HG02970 (cell line): ENCODE measurements around the gene COG1.
A peak's percentile ranks its signal among the peaks of the same experiment; 100 is the strongest.

ENCODE experiments used
- ATAC-seq: cut with Tn5 transposase; IDR thresholded peaks from one replicate; pipeline ENCODE4 v1.9.1; 2021; ENCODE audit warnings: mild to moderate bottlenecking, moderate library complexity, moderate number of reproducible peaks; ENCODE audit not compliant: unreplicated experiment, low FRiP score

The COG1 gene

DNA sequence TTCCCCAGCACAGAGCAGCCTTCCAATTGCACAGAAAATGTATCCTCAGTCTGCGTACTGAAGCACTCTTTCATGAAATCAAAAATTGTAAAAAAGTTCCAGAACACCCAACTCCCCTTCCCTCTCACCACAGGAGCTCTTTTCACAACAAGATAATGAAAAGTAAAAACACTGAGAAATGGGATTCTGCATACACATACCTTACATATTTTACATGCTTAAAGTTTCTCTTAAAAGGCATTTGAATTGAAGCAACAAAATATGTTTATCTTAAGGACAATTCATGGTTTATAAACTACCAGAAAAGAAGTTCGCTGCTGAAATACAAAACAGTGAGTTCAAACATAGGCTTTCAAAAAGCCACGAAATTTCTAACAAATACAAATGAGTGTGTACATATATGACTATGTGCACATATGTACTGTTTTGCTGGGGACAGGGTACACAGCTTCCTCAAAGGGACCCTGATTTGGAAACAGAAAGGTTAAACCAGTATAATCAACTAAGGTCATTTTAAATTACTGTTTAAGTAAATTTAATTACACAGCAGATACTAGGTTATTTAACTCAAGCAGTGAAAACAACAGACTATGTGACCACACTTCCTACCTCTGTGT is 33.8 kb downstream of the COG1 start:
- no peak for ATAC-seq

DNA sequence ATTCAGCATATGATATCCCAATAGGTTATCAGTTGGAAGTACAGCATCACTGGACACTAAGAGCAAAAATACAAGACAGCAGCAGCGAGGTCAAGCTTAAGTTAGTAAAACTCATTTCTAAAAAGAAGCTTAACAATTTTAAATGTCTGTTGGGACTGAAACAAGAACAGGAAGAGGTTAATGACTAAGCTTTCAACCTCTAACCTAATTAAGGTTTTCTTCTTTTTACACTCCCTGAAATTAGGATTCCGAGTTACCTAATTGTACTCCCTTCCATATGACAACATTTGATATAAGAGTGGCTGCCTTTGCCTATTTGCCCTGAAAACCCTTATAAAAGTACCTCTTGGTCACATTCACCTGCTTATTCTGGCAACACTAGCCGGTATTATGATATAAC is 34.5 kb downstream of the COG1 start:
- ATAC-seq, result no peak

DNA sequence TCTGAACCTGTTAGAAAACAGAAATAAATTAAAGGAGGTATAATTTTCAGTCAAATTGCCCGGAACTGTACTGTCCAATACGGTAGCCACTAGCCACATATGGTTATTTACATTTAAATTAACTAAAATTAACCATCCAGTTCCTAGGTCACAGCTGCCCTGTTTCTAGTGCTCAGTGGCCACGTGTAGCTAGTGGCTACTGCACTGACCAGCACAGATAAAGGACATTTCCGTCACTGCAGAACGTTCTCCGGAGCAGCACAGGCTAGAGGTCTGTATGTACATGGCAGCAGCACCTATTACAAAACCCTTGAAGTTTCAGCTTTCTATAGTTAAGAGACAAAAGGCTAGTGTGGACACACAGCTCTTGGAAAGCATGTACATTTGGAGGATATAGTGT is 35.1 kb downstream of the COG1 start:
- no peak for ATAC-seq

DNA sequence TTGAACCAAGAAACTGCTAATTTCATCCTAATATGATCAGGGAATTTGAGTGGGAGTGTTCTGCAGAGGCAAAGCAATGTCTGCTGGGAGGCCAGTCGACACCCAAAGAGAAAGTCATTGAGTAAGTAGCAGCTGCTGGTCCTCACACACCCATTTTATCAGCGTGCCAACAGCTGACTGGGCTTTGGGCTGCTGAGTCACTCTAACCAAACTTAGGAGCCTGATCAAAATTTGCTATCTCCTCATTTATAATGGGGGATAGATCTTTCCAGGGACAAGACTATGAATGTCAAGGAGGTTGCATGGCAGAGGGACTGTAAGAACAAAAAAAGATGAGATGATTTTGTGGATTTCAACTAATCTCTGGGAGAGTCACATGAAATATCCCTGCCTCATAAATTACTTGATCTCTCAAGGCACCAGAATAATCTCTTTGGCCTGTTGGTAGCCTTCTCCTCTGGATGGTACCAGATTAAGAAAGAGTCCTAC is 35.9 kb downstream of the COG1 start:
- no peak for ATAC-seq

DNA sequence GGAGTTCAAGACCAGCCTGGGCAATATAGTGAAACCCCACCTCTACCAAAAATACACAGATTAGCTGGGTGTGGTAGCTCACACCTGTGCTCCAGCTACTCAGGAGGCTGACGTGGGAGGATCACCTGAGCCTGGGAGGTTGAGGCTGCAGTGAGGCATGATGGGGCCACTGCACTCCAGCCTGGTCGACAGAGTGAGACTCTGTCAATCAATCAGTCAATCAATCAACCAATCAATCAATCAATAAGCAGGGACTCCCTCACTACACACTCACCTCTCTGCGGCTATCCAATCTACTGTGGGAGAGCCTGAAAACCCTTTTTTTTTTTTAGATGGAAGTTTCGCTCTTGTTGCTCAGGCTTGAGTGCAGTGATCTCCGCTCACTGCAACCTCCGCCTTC is 37.2 kb downstream of the COG1 start:
- no peak for ATAC-seq

DNA sequence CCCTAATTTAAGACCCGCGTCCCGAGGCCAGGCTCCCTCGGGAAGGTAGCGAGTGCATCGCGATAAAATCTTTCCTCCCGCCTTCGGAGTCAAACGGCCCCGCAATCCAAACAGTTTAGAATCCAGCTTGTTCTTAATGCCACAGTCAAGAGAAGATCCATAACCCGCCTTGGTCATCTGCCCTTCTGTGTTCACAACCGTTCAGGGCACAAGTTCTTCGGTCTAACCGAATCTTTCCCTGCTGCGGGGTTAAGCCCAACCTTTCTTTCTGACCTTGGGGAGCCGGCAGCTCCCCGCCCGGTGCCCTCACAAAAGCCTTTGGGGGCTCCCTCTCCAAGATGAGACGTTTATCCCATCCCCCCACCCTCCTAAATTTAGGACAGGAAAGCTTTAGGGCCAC is 38.5 kb downstream of the COG1 start:
- ATAC-seq, result no peak

DNA sequence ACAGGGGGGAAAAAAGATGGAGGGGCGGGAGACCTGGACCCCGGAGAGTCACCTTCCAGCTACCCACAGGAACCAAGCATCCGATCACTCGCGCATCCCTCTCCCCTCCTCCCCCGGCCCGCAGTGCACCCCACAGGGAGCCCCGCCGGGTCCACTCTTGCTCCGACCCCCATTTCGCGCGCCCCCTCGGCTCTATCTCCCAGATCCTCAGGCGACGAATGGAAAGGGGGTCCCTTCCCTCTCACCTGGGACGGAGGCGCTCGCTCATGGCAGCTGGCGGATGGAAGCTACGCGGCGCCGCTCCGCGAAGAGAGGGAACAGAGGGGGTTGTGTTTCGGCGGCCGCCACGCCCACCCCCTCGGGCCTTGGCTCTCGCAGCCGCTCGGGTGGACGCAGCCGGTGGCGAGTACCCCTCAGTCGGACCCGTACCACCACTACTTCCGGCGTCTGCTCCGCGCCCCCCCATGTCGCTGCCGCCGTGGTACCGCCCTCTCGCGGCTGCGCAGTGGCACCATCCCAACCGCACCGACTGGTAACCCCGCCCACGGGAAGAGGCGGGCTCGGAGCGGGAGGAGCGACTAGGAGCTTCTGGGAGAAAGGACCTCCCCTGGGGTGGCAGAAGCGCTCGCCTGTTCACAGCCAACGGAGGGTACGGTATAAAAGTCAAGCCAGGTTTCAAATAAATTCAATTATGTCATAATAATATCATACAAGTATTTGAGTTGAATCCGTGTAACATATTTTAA is 39.2 kb downstream of the COG1 start:
- peak; percentile 88 for ATAC-seq

DNA sequence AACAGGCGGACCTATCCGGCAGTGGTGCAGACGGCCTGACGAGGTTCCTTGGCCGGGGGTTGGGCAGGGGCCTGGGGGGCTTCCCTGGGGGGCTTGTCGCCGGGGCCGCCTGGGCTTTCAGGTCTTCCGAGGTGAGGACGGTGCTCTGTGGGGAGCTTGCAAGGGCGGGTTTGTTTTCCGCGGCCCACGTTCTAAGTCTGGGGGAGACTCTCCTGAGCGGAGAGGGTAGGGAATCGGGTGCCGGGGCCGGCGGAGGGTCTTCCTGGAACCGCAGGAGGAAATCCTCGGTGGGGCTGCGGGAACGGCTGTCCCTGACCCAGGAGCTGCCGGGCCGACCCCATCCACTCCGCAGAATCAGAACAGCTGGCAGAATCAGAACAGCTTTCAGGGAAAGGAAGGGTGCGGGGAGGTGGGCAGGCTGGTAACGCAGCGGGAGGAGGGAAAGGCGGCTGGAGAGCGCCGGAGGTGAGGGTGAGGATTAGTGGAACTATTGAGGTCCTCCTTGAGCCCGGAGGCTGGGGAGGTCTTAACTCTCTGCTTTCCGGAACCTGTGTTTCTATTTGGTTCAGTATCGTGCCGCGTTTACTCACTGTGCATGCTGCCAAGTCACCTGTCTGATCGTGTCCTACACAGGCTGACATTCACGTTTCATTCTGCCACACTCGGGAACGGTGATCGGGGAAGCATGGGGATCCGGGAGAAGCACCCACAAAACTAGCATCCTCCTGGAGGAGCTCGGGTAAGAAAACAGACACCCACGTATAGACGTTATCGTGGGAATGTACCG is 39.9 kb downstream of the COG1 start:
- ATAC-seq, result peak; percentile 31

DNA sequence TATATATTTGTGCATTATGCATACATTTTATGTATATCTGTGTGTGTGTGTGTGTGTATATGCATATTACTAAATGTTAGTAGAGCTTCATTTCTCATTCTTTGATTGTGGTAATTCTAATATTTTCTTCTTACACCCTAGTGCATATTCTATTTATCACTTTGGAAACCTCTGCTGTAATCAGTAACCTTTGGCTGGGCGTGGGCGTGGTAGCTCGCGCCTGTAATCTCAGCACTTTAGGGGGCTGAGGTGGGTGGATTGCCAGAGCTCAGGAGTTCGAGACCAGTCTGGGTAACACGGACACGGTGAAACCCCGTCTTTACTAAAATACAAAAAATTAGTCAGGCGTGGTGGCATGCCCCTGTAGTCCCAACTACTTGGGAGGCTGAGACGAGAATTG is 41.9 kb downstream of the COG1 start:
- no peak for ATAC-seq

DNA sequence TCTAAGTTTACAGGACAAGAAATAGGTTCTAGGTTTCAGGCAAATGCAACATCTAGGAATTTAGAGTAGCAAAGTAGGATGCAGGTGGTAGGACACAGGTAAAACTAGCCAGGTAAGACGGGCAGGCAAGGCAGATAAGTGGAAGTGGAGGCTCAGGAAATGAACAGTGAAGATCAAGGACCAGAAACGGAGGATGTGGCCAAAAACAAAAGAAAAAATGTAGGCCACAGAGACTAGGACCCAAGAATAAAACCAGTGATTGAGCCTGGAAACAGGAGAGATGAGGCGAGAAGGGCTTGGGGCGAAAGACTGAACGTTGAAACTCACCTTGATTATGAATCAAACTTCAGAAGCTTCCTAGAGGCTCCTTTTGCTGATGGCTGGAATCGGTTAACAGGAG is 44.9 kb downstream of the COG1 start:
- ATAC-seq, result no peak

DNA sequence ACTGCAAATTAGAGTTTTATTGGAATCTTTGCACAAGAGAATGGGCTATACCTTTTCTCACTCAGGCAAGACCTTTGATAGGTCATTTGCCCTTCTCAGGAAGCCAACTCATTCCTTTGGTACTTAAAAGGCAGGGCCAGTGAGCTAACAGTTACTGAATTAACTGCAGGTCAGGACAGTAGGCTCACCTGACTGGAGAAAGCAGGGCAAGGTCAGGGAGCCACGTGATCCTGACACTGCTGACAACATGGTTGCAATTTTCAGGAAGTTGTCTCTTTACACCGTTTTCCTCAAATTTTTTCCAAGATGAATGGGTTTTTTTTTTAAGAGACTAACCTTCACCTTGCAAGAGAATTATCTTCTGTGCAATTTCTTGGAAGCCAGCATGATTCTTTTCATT is 47.7 kb downstream of the COG1 start:
- no peak for ATAC-seq

DNA sequence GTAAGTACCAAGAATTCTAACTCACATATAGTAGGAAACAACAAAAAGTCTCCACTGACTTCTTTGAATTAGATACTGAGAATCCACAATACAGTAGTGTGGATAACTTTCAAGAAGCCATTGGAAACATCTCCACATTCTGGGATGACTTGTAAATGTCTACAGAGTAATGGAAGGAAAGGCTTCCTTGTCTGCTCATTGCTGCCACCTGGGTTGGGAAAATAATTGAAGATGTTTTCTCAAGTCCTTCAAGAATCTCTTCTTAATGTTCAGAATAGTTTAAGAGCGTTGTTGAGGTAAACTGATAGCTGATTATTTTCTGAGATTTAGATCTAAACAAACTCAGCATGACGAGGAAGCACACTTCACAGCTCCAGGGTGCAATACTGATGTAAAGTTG is 54.9 kb downstream of the COG1 start:
- ATAC-seq, result no peak

DNA sequence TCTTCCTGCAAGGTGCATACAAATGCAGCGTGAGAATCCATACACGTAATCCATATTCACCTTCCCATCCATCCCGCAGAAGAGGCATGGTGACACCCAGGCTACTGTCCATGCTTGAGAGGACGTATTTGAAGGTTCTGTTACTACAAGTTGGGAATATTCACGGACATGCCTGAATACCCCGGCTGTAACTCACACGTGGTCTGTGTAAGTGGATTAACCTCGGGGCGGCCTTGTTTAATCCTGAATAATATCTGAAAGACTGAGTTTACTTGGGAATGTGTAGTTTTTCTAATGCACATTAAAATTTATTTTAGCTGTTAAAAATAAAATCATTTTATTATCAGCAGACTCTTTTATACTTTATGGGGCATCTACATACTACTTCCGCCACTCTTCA is 55.7 kb downstream of the COG1 start:
- ATAC-seq, result no peak

DNA sequence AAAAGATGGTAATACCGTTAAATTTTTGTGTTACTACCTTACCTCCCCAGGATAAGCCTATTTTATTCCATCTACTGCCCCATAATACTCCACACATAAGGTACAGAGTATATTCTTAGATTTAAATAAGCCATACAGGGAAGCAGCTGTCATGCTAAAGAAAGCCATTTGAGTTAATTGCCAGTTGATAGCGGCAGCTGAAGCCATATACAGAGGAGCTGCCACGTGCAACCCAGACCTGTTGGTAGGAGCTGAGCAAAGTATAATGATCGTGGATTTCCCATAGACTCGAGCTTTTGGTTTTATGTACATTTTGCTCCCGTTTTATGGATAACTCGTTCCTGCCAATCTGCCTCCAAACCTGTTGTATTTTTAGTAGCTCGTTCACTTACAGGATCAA is 56.8 kb downstream of the COG1 start:
- ATAC-seq, result no peak

DNA sequence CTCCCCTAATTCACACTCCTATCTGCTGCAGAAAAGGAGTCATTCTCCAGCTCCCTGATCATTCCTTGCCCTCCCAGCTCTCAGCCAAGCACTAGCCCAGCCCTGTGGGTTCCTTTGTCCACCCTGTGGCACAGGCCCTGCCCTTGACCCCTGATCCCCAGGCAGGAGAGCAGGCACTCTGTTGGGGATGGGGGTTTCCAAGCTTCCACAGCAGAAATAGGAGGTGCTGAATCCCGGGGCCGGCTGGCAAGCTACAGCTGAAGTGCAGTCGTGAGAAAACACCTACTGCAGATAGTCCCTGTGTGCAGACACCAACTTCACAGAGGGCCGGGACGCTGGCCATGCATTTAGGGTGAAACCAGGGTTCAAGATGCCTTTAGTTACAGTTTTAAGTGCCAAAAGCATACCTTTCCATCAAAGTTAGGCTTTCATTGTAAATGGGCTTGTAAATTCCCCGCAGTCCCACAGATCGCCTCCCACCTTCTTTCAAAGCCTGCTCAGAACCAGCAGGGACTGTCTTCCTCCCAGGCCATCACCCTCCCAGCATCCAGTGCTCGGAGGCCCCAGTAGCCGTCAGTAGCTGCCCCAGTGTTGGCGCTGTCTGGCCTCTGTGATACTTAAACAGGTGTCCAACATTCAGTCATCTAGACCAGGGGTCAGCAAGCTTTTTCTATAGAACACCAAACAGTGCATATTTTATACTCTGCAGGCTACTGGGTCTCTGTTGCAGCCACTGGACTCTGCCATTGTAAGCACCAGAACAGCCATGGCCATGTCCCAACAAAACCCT is 58.2 kb downstream of the COG1 start:
- ATAC-seq, result no peak

DNA sequence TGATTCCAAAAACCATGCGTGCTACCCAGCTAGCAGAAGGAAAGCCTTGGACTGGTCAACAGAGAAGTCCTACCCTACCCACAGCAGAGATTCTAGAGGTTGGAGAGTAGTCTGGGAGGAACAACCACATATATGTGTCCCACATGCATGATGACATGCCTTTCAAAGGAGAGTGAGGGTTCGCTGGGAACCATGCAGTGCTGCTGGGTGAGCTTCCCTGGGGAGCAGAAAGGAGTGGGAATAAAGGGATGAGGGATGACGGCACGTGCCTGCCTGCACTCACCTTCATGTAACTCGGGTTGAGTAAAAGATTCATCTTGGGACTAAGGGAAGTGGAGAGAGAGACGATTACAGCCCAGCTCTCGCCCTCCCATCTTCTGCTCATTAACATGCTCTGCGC is 59.0 kb downstream of the COG1 start:
- no peak for ATAC-seq

DNA sequence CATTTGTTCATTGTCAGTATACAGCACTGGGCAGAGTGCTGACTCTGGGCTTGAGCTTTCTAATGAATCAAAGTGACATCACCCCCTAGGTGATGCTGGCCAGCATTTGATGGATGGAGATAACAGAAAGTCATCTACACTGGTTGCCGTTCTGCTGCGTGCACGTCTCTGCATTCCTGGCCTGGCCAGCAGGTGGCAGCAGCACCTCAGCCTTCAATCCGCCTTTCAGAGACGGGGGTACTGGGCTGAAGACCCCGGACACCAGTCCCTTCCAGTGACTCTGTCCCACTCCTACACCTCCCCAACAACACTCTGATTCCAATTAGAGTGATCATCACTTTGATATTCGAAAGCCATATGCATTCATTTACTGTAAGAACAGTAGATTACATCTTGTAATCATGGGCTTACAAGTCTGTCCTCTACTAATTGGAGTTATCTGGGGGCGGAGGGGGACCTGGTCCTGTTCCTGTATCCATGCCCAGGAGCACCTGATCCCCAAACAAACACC is 62.9 kb downstream of the COG1 start:
- ATAC-seq, result no peak

DNA sequence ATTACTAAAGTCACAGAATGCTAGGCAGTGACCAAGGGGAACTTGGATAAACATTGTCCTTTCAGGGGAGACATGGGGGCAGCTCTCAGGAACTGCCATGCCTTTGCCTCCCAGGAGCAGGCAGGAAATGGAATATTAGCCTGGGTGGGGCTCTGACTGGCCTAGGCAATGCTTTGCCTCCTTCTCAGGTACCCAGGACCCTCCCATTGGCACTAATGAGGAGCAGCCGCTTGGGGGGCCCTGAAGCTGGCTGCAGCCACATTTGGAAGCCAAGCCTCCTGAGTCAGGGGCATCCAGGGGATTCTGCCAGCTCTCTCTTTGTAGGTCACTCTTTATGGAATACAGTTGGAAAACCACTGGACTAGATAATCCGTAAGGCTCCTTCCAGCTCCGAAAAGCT is 63.4 kb downstream of the COG1 start:
- no peak for ATAC-seq

DNA sequence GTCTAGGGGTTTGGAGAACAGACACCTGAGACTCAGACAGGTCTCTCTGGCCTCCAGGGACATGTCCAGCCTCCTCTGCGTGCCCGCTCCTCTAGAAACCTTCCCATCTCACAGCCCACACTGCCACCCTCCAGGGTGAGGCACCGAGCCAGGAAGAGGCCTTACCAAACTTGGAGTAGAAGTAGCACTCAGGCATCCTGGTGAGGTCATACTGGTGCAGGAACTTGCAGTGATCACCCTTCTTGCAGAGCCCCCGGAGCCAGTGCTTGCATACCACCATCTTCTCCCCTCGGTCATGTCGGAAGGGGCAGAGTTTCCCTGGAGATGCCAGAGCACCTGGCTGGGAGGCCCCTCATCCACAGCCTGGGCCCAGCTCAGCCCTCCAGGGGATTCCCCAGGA is 64.7 kb downstream of the COG1 start:
- ATAC-seq, result no peak
